GM19452 (cell line): ENCODE results near the gene FKBP2.

Source experiments
- ATAC-seq: cut with Tn5 transposase; IDR thresholded peaks from one replicate; pipeline ENCODE4 v1.9.1; 2021; ENCODE audit not compliant: unreplicated experiment

The FKBP2 gene

GRCh38 chr11:64263021-64263946 is 22.4 kb downstream of the FKBP2 start:
- no peak for ATAC-seq

DNA sequence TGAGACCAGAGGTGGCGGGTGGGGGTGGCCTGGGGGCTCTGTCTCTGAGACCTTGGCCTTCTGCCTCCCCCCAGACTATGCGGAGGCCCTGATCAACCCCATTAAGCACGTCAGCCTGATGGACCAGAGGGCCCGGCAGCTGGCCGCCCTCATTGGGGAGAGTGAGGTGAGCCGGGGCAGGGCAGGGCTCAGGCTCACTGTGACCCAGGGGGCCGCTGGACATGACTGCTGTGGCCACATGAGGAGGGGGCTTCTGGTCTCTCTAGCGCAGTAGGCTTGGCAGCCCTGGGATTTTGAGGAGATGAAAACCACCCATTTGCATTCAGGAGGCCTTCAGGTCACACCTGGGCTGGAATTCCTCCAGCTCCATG is 23.0 kb downstream of the FKBP2 start:
- ATAC-seq = no peak

- ATAC-seq = no peak
These were observed 23.5 kb downstream of the FKBP2 start for GRCh38 chr11:64264371-64264852.

GRCh38 chr11:64265176-64266160 is 24.6 kb downstream of the FKBP2 start:
- no peak for ATAC-seq

DNA sequence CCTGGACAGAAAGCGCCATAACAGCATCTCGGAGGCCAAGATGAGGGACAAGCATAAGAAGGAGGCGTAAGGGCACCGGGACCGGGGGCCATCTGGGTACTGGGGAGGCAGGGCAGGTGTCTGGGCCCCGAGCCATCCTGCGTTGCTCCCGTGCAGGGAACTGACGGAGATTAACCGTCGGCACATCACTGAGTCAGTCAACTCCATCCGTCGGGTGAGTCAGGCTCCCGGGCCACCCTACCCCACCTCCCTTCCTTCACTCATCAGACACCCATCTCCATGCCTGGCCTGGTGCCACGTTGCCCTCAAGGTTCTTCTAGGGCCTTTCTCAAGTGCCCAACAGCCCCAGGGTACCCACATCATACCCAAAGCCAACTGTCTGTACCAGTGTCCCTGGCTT is 25.4 kb downstream of the FKBP2 start:
- no peak for ATAC-seq

- ATAC-seq = no peak
These were observed 26.5 kb downstream of the FKBP2 start for GRCh38 chr11:64267207-64267945.

GRCh38 chr11:64268025-64268892 is 27.4 kb downstream of the FKBP2 start:
- no peak for ATAC-seq

DNA sequence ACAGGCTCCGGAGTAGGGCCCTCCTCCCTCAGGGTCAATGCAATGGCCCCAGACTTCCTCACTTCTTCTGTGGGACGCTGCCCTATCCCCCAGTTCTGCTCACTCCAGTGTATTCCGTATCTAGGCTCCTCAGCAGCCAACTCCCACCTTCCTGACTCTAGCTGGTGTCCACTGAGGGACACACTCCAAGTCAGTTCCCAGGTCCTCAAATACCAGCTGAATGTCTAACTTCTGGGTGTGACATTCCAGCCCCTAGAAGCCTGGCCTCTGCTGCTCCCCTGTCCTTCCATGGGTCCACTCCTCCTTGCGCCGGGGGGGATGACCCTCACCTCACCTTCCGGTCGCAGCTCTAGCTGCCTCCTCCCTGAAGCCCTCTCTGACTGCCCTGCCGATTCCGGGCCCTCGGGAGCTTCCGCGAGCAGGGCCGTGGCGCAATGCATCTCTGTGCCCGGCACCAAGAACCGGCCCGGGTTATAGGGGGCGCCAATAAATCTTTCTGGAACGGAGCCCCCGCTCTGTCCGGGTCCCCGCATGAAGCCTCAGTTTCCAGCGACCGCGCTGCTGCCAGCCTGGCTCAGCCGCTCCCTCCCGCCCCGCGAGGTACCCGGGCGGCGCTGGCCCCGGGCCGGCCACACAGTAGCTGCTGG is 28.1 kb downstream of the FKBP2 start:
- no peak for ATAC-seq

DNA sequence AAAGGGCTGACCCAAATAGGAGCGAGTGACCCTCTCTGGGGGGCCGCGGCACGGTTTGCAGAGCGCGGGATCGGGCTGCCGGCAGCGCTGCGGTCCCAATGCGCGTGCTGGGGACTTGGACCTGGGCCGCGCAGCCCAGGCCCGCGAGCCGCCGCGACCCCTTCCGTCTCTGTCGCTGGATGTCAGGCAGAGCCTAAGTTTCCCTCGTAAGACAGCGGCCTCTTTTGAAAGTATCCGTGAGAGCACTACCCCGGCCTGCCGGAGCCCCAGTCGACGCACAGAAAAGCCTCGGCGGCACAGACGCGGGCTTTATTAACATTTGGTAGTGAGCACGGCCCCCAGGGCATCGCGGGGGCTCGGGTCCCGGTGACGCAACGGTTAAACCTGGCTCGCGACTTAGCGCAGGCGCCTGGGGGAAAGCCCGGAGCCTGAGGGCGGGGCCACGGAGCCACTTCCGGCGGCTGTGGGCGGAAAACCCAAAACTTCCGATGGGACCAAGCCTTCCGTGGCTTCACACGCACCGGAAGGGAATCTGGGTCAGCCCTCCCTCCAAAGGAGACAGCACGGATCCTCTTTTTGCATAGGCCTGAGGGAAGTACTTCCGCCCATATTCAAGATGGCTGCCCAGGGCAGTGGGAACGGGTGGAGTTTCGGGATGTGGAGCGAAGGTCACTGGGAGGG is 28.8 kb downstream of the FKBP2 start:
- ATAC-seq = peak; percentile 64

GRCh38 chr11:64275031-64275800 is 34.3 kb downstream of the FKBP2 start:
- ATAC-seq = no peak

DNA sequence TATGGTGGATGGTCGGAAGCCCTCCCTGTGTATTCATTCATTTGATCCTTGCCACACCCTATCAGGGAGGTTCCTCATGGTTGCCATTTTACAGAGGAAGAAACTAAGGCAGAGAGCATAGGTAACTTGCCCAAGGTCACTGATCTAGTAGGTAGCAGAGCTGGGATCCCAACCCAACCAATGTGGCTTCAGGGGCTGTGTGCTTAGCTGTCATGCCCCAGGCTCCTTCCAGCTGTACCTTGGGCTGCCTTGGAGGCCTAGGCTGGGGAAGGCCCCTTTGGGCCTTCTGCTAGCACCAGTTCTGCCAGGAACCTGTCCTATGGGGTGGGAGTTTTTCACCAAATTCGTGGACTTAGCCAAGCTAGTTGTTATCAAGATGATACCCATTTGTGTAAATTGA is 34.9 kb downstream of the FKBP2 start:
- ATAC-seq = no peak

DNA sequence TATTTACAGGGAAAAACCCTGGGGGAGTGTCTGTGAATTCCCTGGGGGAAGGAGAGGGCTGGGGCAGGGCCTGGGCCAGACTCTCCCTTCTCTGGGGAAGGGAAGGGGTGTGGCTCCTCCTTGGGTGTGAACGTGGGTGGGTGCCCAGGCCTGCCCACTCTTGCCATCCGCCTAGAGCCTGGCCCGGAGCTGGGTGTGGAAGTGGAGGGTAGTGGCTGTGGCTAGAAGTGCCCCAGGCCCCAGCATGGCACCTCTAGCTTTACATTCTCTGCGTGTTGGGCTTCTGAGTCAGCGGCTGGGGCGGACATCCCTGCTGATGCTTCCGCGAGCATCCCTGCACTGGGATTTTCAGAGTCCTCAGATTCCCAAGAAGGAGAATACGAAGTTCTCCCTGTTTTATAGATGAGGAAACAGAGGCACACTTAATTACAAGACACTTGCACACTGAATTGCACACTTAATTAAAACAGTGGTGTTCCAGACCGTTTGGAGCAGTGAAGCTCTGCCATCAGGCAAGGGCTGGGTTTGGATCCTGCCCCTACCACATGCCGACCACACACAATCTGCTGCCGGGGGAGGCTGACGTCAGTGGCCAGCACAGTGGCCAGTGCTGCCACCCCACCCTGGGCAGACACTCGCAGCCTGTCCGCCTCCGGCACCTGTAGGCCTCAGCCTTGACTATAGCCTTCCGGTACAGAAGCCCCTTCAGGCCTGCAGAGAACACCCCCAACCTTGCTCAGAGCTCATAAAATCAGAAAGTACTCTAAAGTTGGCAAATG is 35.9 kb downstream of the FKBP2 start:
- no peak for ATAC-seq

DNA sequence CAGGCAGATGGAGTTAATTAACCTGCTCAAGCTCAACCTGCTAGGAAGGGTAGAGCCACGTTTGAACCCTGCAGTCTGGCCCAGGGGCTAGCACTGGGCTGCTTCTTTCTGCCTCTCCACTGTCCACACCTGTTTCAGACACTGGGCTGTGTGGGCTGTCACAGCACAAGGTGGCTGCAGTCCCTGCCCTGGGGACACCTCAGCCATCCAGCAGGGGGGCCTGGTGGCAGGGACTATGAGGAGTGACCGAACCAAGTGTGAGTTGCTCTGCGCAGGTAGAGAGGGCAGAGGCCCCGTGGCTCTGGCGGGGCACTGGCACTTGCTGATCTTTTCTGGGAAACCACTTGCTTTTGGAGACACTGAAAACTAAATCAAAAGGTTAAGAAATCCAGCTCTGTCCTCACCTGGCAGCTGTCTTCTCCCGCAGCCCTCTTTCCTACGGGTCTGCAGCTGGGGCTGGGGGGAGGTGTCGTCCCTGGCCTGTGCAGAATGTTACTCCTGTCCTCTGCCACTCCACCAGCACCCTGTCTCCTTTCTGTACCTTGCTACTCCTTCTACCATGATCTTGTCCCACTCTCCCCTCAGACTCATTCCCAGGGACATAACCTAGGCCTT is 37.8 kb downstream of the FKBP2 start:
- no peak for ATAC-seq

- ATAC-seq = no peak
These were observed 41.3 kb downstream of the FKBP2 start for GRCh38 chr11:64281957-64282770.

GRCh38 chr11:64283092-64283491 is 42.2 kb downstream of the FKBP2 start:
- no peak for ATAC-seq
